Progenitor cell of endocrine pancreas (in vitro differentiated cells): Measurements from ENCODE around the gene C19orf25. TPM values are rescaled to one million over a fixed set of nuclear protein-coding genes. Genes with fewer than 3 reads are reported as not detected.

Experiments
- DNase-seq: peaks from one replicate; pipeline ENCODE4 v3.0.0; 2021; ENCODE audit warnings: low spot score; ENCODE audit not compliant: unreplicated experiment
- H3K27ac Mint-ChIP-seq: 2 replicates; pipeline ENCODE4 v1.8.0; 2021; ENCODE audit warnings: mild to moderate bottlenecking, moderate library complexity, mixed read lengths
- H3K27me3 Mint-ChIP-seq: 2 replicates; pipeline ENCODE4 v1.8.0; 2021; ENCODE audit warnings: mixed read lengths
- H3K36me3 Mint-ChIP-seq: 2 replicates; pipeline ENCODE4 v1.8.0; 2022; ENCODE audit warnings: mixed read lengths; ENCODE audit not compliant: insufficient read depth
- H3K4me1 Mint-ChIP-seq: 2 replicates; pipeline ENCODE4 v1.8.0; 2021; ENCODE audit warnings: low read depth, mixed read lengths
- H3K4me3 Mint-ChIP-seq: 2 replicates; pipeline ENCODE4 v1.8.0; 2021; ENCODE audit warnings: low read depth, mild to moderate bottlenecking, moderate library complexity, mixed read lengths
- H3K9me3 Mint-ChIP-seq: 2 replicates; pipeline ENCODE4 v1.8.0; 2021; ENCODE audit warnings: low read depth, mixed read lengths
- CTCF ChIP-seq: fragments of 200-600 bp; sonication (generic); IDR thresholded peaks from one replicate; pipeline ENCODE4 v1.5.0; 2021; ENCODE audit warnings: antibody characterized with exemption, mild to moderate bottlenecking; ENCODE audit not compliant: unreplicated experiment
- total RNA-seq: library from RNA; stranded (reverse); gene quantifications from 2 replicates; pipeline ENCODE4 v1.2.1, GENCODE V29; 2021

C19orf25 gene
- total RNA-seq, 1 donor from 2014 or later, result 31.3 TPM

GRCh38 chr19:1460033-1460995, 18.7 kb downstream of the C19orf25 start:
- H3K9me3 Mint-ChIP-seq, result no peaks in the 10 kb centered on the region
- DNase-seq, result no peak

GRCh38 chr19:1459479-1459878, 19.5 kb downstream of the C19orf25 start:
- Mint-ChIP-seq H3K4me1 (no peaks in the 10 kb centered on the region), H3K27me3 (peaks cover 29% of the 10 kb centered on the region), H3K4me3 (no peak overlapping the region), H3K27ac (no peak overlapping the region), H3K9me3 (no peaks in the 10 kb centered on the region), H3K36me3 (peaks cover 2% of the 10 kb centered on the region)
- no peak for TF ChIP-seq CTCF
- DNase-seq, result no peak

More at GRCh38 chr19:1460033-1460995, 18.7 kb downstream of the C19orf25 start:
- H3K4me1 Mint-ChIP-seq, result no peaks in the 10 kb centered on the region
- H3K36me3 Mint-ChIP-seq, result peaks cover 2% of the 10 kb centered on the region
- TF ChIP-seq CTCF, result no peak
- H3K27me3 Mint-ChIP-seq, result peaks cover 26% of the 10 kb centered on the region
- no peak overlapping the region for H3K27ac Mint-ChIP-seq
- H3K4me3 Mint-ChIP-seq, result no peak overlapping the region

- Mint-ChIP-seq H3K4me1 (no peaks in the 10 kb centered on the region), H3K9me3 (no peaks in the 10 kb centered on the region), H3K27ac (no peak overlapping the region), H3K36me3 (peaks cover 2% of the 10 kb centered on the region), H3K4me3 (no peak overlapping the region), H3K27me3 (peaks cover 36% of the 10 kb centered on the region)
- DNase-seq, result no peak
- no peak for TF ChIP-seq CTCF
Observed at GRCh38 chr19:1457892-1458291, 21.1 kb downstream of the C19orf25 start.

GRCh38 chr19:1457031-1457739, 21.8 kb downstream of the C19orf25 start:
- H3K36me3 Mint-ChIP-seq, result peaks cover 2% of the 10 kb centered on the region
- peak; percentile 30 for TF ChIP-seq CTCF
- H3K4me3 Mint-ChIP-seq, result no peak overlapping the region
- H3K4me1 Mint-ChIP-seq, result no peaks in the 10 kb centered on the region
- no peak for DNase-seq
- no peak overlapping the region for H3K27ac Mint-ChIP-seq
- no peaks in the 10 kb centered on the region for H3K9me3 Mint-ChIP-seq
- H3K27me3 Mint-ChIP-seq, result peaks cover 37% of the 10 kb centered on the region

GRCh38 chr19:1456121-1456900, 22.7 kb downstream of the C19orf25 start:
- no peak overlapping the region for H3K4me3 Mint-ChIP-seq
- TF ChIP-seq CTCF, result no peak
- H3K27ac Mint-ChIP-seq, result no peak overlapping the region
- peaks cover 2% of the 10 kb centered on the region for H3K36me3 Mint-ChIP-seq
- no peaks in the 10 kb centered on the region for H3K9me3 Mint-ChIP-seq
- H3K27me3 Mint-ChIP-seq, result peaks cover 37% of the 10 kb centered on the region
- DNase-seq, result no peak
- no peaks in the 10 kb centered on the region for H3K4me1 Mint-ChIP-seq
